Measurements from ENCODE around the gene SELENOI. TPM values are rescaled to one million over a fixed set of nuclear protein-coding genes. Genes with fewer than 3 reads are reported as not detected.

Gene SELENOI
- total RNA-seq, 1 experiment from 2014 or later, result 75.4 TPM

DNA sequence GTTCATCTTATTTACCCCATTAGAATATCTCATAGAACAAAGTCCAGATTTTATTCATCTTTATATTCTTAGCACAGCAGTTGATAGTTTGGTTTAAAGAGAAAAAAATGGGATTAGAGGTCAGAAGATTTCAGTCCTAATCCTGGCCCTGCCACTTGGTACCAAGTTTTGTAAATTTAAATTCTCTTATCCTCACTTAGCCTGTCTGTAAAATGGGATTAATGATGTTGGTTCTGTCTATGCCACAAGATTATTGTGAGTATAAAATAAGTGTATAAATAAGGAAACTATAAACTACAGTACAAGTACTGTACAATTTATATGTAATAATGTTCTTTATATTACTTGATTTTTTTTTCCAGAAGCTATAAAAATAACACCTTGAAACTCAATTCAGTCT is 38.7 kb downstream of the SELENOI start:
- CTCF ChIA-PET, result interaction anchor here (1.1 kb wide), 1 partner anchor 36 kb away, joined by 3 read pairs; no protein-coding TSS in a partner anchor
- DNase-seq, result no peak
- H3K4me1 Mint-ChIP-seq (ENCODE audit: low read depth, unreplicated experiment), result no peaks in the 10 kb centered on the region
- peaks cover 23% of the 10 kb centered on the region for H3K36me3 Mint-ChIP-seq (ENCODE audit: insufficient read depth, unreplicated experiment)
- intact Hi-C loops (cut with micrococcal nuclease; ENCODE audit: unreplicated experiment), result no loop called here
- H3K27me3 Mint-ChIP-seq (ENCODE audit: unreplicated experiment), result no peaks in the 10 kb centered on the region
- no peak overlapping the region for H3K27ac Mint-ChIP-seq (ENCODE audit: unreplicated experiment)
- TF ChIP-seq, protein P1, sequence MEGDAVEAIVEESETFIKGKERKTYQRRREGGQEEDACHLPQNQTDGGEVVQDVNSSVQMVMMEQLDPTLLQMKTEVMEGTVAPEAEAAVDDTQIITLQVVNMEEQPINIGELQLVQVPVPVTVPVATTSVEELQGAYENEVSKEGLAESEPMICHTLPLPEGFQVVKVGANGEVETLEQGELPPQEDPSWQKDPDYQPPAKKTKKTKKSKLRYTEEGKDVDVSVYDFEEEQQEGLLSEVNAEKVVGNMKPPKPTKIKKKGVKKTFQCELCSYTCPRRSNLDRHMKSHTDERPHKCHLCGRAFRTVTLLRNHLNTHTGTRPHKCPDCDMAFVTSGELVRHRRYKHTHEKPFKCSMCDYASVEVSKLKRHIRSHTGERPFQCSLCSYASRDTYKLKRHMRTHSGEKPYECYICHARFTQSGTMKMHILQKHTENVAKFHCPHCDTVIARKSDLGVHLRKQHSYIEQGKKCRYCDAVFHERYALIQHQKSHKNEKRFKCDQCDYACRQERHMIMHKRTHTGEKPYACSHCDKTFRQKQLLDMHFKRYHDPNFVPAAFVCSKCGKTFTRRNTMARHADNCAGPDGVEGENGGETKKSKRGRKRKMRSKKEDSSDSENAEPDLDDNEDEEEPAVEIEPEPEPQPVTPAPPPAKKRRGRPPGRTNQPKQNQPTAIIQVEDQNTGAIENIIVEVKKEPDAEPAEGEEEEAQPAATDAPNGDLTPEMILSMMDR (IDR thresholded peaks at IDR 0.05; ENCODE audit: unreplicated experiment), result no peak
- H3K9me3 Mint-ChIP-seq (ENCODE audit: low read depth, unreplicated experiment), result no peaks in the 10 kb centered on the region
- no TSS peak for BruUV-seq (replicated peaks)
- no peak overlapping the region for H3K4me3 Mint-ChIP-seq (ENCODE audit: low read depth, unreplicated experiment)

DNA sequence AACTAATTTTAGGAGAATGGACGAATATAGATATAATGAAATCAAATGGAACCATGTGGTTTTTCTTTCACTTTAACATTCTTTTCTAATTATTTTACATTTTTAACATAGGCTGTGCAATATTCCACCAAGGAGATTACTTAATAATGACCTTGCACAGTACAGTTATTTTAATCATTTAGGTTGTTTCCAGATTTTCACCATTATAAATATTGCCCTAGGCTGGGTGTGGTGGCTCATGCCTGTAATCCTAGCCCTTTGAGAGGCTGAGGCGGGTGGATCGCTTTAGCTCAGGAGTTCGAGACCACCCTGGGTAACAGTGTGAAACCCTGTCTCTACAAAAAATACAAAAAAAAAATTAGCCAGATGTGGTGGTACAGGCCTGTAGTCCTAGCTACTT is 41.2 kb downstream of the SELENOI start:
- peaks cover 23% of the 10 kb centered on the region for H3K36me3 Mint-ChIP-seq (ENCODE audit: insufficient read depth, unreplicated experiment)
- CTCF ChIA-PET, result interaction anchor here (1.0 kb wide), 1 partner anchor 11 kb away, joined by 3 read pairs; no protein-coding TSS in a partner anchor
- no peak for DNase-seq
- H3K4me3 Mint-ChIP-seq (ENCODE audit: low read depth, unreplicated experiment), result no peak overlapping the region
- TF ChIP-seq, protein P1 (IDR thresholded peaks at IDR 0.05; ENCODE audit: unreplicated experiment), result no peak
- no peaks in the 10 kb centered on the region for H3K4me1 Mint-ChIP-seq (ENCODE audit: low read depth, unreplicated experiment)
- H3K9me3 Mint-ChIP-seq (ENCODE audit: low read depth, unreplicated experiment), result no peaks in the 10 kb centered on the region
- BruUV-seq (replicated peaks), result no TSS peak
- H3K27me3 Mint-ChIP-seq (ENCODE audit: unreplicated experiment), result no peaks in the 10 kb centered on the region
- no peak overlapping the region for H3K27ac Mint-ChIP-seq (ENCODE audit: unreplicated experiment)
- intact Hi-C loops (cut with micrococcal nuclease; ENCODE audit: unreplicated experiment), result no loop called here

DNA sequence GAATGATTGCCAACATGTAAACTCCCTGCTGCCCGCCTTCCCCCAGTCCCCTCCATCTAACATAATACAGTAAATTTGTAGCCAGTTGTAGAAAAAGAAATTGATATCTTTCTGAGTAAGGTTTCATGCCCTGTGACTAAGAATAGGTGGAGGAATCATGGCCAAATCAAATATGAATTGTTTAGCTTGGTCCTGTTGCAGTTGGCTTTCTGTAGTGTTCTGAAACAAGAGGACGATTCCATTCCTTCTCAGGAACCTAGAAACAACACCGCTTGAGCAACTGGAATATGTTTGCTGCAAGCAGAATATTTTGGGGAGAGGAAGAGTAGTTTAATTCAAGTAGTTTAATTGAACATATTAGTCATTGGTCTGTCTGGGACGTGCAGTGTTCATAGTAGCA is 48.8 kb downstream of the SELENOI start:
- Mint-ChIP-seq H3K27me3 (ENCODE audit: unreplicated experiment) (no peaks in the 10 kb centered on the region), H3K36me3 (ENCODE audit: insufficient read depth, unreplicated experiment) (peaks cover 7% of the 10 kb centered on the region), H3K27ac (ENCODE audit: unreplicated experiment) (no peak overlapping the region), H3K4me1 (ENCODE audit: low read depth, unreplicated experiment) (no peaks in the 10 kb centered on the region), H3K4me3 (ENCODE audit: low read depth, unreplicated experiment) (no peak overlapping the region), H3K9me3 (ENCODE audit: low read depth, unreplicated experiment) (no peaks in the 10 kb centered on the region)
- CTCF ChIA-PET, result no interaction called here
- DNase-seq, result no peak
- TF ChIP-seq, protein P1 (IDR thresholded peaks at IDR 0.05; ENCODE audit: unreplicated experiment), result no peak
- intact Hi-C loops (cut with micrococcal nuclease; ENCODE audit: unreplicated experiment), result loop anchor here (5.0 kb wide), 1 partner anchor 32 kb away; no protein-coding TSS in a partner anchor
- no TSS peak for BruUV-seq (replicated peaks)

DNA sequence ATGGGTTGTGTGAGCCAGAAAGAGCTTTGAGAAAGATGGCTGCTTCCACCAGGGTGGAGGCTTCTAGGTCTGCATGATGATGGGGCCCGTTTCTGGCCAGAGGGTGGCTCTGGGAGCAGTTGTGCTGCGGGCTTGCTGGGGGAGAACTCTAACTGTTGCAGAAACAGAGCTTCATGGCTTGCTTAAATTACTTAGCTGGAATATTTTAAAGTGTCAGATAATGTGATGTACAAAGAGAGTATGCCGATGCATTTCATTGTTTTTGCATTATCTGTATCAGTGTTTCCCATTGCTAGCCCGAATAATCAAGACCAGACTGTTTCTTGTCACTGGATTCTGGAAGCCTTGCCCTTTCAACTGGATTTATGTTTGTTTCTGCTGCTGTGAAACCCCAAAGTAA is 49.5 kb downstream of the SELENOI start:
- no peak for DNase-seq
- H3K4me1 Mint-ChIP-seq (ENCODE audit: low read depth, unreplicated experiment), result no peaks in the 10 kb centered on the region
- H3K36me3 Mint-ChIP-seq (ENCODE audit: insufficient read depth, unreplicated experiment), result peaks cover 7% of the 10 kb centered on the region

More for the DNA sequence above, 49.5 kb downstream of the SELENOI start:
- TF ChIP-seq, protein P1 (IDR thresholded peaks at IDR 0.05; ENCODE audit: unreplicated experiment), result no peak
- Mint-ChIP-seq H3K27ac (ENCODE audit: unreplicated experiment) (no peak overlapping the region), H3K27me3 (ENCODE audit: unreplicated experiment) (no peaks in the 10 kb centered on the region), H3K4me3 (ENCODE audit: low read depth, unreplicated experiment) (no peak overlapping the region), H3K9me3 (ENCODE audit: low read depth, unreplicated experiment) (no peaks in the 10 kb centered on the region)
- intact Hi-C loops (cut with micrococcal nuclease; ENCODE audit: unreplicated experiment), result loop anchor here (5.0 kb wide), 1 partner anchor 33 kb away; no protein-coding TSS in a partner anchor
- BruUV-seq (replicated peaks), result no TSS peak
- CTCF ChIA-PET, result no interaction called here

Data from Calu3 (cell line).